ENCODE results near the gene RNLS.
A peak's percentile ranks its signal among the peaks of the same experiment; 100 is the strongest.
"Not testable (repeated sequence)": the region's sequence is repeated elsewhere in the genome, so short reads cannot be mapped to it uniquely, and the experiment has no call there.

Gene RNLS

DNA sequence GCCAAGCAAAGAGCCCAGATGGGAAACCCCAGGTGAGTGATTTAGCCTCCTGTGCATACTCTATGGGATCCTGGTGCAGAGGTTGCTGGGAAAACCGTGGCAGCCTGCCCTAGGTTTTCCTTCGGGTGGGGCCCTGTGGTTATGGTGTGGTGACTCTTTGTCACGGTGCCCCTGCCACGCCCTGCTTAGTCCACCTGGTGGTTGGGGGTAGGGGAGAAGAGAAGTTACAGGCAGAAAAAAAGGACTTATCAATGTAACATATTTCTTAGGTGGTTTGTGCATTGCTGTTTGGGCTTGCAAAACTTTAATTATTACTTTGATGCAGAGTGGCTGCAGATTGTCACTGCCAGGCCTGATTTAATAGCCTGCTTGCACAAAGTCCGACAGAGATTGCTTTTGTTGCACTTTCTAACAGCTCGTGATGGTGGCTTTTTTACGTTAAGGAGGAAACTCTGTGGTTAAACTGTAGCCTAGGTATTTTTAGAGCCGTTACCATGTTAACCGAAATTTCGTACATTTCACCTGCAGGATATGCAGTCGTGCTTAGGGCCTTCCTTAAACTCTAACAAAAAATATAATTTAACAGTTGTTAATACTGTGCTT lies 197.4 kb downstream of the RNLS start:
- DNase-seq, result peak; percentile 41

GRCh38 chr10:88383276-88383675 lies 199.8 kb downstream of the RNLS start:
- DNase-seq, result no peak

GRCh38 chr10:88382699-88383098 lies 200.4 kb downstream of the RNLS start:
- DNase-seq, result no peak

- DNase-seq, result no peak
These were observed 203.5 kb downstream of the RNLS start for GRCh38 chr10:88379575-88379974.

GRCh38 chr10:88377510-88377909 lies 205.6 kb downstream of the RNLS start:
- DNase-seq, result no peak

GRCh38 chr10:88374392-88375175 lies 208.5 kb downstream of the RNLS start:
- no peak for DNase-seq

DNA sequence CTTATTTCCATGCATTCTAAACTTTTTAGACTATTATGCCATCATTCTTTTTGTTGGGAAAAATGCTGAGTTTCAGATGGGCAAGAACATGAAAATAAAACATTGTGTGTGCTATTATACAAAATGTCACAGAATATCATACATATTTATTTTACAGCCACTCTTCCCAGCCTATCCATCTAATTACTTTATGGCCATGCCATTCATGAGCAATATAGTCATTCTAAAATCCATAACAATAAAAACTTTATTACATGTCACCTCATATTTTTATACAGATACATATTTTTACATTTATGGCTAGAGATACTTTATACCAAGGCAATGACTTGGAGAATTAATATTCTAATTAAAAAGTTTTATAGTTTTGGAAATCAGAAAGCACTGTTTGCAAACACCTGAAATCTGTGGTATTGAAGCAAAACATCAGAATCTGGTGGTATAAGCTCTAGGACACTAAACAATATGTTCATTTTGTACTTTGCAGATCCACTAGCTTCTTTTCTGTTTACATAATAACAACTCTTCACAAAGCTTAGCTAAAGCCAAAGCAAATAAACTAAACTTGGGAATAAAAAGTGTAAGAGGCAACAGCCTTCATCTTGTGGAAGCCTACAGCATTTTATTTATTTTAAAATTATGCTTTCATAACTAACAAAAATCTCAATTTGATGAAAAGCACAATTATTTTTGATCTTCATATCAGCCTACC lies 210.1 kb downstream of the RNLS start:
- no peak for DNase-seq

DNA sequence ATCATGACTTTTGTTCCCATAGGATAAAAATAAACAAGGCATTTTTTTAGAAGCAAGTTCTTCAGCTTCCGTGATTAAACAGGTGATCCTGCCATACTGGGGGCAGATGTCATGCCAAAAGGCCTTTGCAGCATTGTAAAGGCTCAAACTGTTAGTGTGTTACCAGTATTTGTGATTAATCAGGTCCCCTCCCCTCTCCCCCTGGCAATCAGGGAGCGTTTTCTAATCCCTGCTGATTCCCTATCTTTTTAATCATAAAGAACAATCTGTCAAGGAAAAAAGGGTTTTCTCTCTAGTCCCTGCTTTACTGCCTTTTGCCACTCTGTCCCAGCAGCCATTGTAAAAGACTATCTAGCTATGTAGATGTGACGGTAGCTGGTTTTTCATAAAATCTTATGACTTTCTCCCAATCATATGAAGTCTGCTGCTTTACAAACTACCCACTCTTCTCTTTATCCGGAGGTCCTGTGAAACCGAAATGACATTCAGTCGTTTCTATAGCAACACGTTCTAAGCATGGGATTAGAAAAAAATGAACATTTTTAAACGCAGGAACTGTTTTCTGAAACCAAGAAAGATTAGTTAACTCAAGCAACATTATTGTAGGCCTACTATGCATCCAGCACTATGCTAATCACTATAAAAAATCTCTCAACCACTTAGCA lies 210.9 kb downstream of the RNLS start:
- DNase-seq, result no peak

- no peak for DNase-seq
These were observed 212.4 kb downstream of the RNLS start for GRCh38 chr10:88370713-88371112.

DNA sequence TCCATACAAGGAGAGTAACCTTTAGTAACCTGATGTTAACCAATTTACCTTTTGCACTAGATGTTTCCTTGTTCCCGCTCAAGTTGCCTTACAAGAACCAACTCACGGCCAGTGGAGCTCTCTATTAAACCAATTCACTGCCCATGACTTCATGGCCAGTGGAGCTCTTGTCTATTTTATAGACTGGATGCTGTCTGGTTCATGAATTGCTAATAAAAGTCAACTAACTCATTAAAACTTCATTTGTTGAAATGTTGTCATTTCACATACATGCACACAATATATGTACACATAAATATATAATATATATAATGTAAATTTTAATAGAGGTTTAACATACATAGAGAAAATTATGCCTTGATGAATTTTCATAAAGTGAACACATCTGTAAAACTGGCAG lies 216.3 kb downstream of the RNLS start:
- no peak for DNase-seq

- no peak for DNase-seq
These were observed 220.9 kb downstream of the RNLS start for GRCh38 chr10:88361995-88362807.

- DNase-seq, result no peak
These were observed 221.6 kb downstream of the RNLS start for GRCh38 chr10:88361494-88361893.

GRCh38 chr10:88355750-88356149 lies 227.4 kb downstream of the RNLS start:
- DNase-seq, result not testable (repeated sequence)

DNA sequence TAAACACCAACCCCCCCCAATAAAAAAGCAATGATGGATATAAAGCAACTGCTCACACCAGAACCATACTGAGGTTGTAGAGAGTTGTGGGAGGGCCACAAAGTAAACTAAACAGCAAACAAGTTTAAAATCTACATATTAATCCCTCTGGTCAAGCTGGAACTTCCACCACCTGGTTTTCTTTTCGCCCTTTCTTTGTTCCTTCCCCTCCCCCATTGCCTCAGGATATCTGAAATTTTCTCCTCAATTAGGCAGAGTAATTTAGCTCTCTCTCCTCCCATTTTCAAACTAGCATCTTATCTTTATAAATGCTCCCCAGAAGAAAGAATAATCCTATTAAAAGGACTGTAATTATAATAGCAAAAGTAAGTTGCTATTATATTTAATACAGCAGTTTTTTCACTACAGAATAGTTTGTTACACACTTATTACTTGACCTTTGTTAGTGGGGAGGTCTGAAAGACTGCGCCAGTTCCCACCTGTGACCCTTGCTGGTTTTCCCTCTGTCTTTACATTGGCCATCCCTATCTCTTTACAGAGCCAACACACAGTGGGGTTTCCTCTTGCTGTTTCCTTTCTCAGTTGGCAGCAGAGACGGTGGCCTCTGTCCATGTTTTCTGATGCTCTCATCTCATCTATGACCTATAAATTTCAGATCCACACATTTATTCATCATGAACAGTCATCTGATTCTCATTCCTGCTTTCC lies 235.4 kb downstream of the RNLS start:
- no peak for DNase-seq

- no peak for DNase-seq
These were observed 236.1 kb downstream of the RNLS start for GRCh38 chr10:88347022-88347421.

- no peak for DNase-seq
These were observed 236.8 kb downstream of the RNLS start for GRCh38 chr10:88346144-88346977.

DNA sequence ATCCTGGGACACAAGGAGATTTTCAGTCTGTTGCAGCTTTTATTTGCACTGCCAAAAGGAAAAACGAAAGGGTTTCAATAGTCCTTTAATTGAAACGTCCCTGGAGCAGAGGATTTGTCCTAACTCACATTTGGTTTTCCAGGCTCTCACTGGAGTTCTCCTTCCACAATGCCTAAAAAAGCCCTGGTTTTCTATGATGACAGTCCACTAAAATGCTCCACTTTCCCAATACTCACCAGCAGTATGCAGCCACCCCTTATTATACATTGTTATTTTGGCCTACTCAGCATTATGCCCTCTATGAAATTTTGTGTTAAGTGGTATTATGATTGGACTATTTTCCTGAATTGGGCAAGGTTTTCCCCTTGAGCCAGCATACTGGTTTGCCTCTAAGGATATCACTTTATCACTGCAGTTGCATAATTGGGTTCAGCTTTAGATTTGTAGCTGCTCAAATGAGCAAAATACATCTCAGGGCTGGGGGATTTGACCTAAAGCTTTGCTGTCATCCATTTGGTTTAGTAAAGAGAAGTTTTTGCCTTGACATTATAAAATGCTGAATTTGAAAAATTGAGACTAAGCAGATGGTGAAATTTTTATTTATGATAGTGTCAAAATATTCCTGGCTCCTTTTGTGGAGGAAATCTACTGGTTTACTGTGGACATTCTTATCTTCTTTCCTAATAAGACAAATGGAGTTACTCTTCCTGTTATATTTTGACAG lies 239.2 kb downstream of the RNLS start:
- no peak for DNase-seq

GRCh38 chr10:88342733-88343310 lies 240.3 kb downstream of the RNLS start:
- no peak for DNase-seq

DNA sequence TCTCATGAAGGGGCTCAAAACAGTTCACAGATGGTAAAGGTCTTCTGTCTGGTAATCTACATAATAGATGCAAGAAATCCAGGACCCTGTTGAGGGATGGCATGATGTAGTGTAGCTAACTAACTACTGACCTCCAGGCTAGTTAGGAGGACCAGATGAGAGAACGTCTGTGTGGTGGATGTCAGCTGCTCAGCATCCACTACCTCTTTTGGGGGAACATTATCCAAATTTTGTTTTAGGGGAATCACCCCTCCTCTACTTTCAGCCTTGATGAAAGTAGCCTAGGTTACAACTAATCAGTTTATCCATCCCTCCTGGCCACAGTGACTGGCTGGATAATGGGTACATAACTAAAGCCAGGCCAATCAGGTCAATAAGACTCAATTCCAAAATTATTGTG lies 246.0 kb downstream of the RNLS start:
- no peak for DNase-seq

DNA sequence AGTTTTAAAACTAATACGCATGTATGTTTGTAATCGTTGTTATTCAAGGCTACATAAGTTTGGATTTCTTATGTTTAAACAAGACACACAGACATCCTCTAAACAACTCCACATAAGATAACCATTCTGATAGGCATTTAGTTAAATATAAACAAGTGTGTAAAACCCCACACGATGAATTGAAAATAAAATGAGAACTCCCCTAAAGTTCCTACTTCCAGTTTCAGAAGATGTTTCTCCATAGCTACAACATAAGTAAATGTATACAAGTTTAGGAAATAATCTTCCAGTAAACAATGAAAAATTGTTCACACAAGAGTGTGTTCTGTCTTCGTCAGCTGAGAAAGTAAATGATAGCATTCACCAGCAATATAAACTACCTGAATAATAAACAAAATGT lies 246.8 kb downstream of the RNLS start:
- no peak for DNase-seq
